Esophagus muscularis mucosa (tissue), 4 donors: ENCODE measurements around the gene IL5RA. TPM values are rescaled to one million over a fixed set of nuclear protein-coding genes. Genes with fewer than 3 reads are reported as not detected.

Source experiments
- DNase-seq: peaks from one replicate; pipeline ENCODE4 v3.0.0-alpha.2; 2017; ENCODE audit errors: extremely low spot score
- H3K27ac ChIP-seq, 4 donors: fragments of 200-600 bp; sonication (generic); replicated peaks in 1 of 4; 1 replicate in 3 of 4; 2 replicates in 1 of 4; pipeline ENCODE4 v1.5.1; 2016 to 2019; ENCODE audit warnings: mild to moderate bottlenecking in 1 of 4
- H3K27me3 ChIP-seq, 4 donors: fragments of 200-600 bp; sonication (generic); one replicate each; pipeline versions ENCODE4 v1.5.1 to v1.6.0; 2016 to 2019
- H3K36me3 ChIP-seq, 4 donors: fragments of 200-600 bp; sonication (generic); one replicate each; pipeline ENCODE4 v1.5.1; 2016 to 2019
- H3K4me1 ChIP-seq, 4 donors: fragments of 200-600 bp; sonication (generic); one replicate each; pipeline ENCODE4 v1.5.1; 2016 to 2019
- H3K4me3 ChIP-seq, 4 donors: fragments of 200-600 bp; sonication (generic); 1 replicate in 2 of 4; 2 replicates in 2 of 4; pipeline ENCODE4 v1.5.1; 2016 to 2019; ENCODE audit warnings: mild to moderate bottlenecking in 4 of 4, moderate library complexity in 1 of 4
- H3K9me3 ChIP-seq, 4 donors: fragments of 200-600 bp; sonication (generic); 1 replicate in 3 of 4; 2 replicates in 1 of 4; pipeline ENCODE4 v1.5.1; 2016 to 2019
- EP300 ChIP-seq: sonication (generic); formaldehyde crosslinking; IDR thresholded peaks from one replicate; pipeline ENCODE4 v1.6.1; 2017; ENCODE audit warnings: antibody characterized with exemption
- POLR2A ChIP-seq: fragments of 450-650 bp; IDR thresholded peaks from one replicate; pipeline ENCODE4 v1.6.1; 2017; ENCODE audit warnings: antibody characterized with exemption, moderate library complexity, mild to moderate bottlenecking, low read depth
- POLR2AphosphoS5 ChIP-seq, 2 donors: sonication (generic); formaldehyde crosslinking; IDR thresholded peaks; one replicate each; pipeline ENCODE4 v1.6.1; 2017; ENCODE audit warnings: antibody characterized with exemption in 2 of 2
- WGBS: methylation state at CpG from one replicate; pipeline ENCODE4 v1.1.5; 2018; 5-methylcytosine and 5-hydroxymethylcytosine counted together
- intact Hi-C: fragments of 100-400 bp; cut with DNase I; formaldehyde crosslinking; loops from one replicate; pipeline ENCODE4 v1.15.1; 2023
- total RNA-seq, 4 donors: library from RNA; depleted of rRNA; stranded (reverse); fragments of >200 nt; gene quantifications; one replicate each; pipeline versions ENCODE4 v1.1.0 to v1.2.1, GENCODE V29; 2016
- TF ChIP-seq, protein P1 (sequence below), 3 experiments: fragments of 200-600 bp in 2 of 3; fragments of 450-650 bp in 1 of 3; sonication (generic) in 2 of 3; IDR thresholded peaks; one replicate each; pipeline ENCODE4 v1.5.1; 2017 to 2019; ENCODE audit warnings: antibody characterized with exemption in 3 of 3, mild to moderate bottlenecking in 2 of 3, moderate library complexity in 1 of 3

The IL5RA gene
- total RNA-seq, 4 donors from 2014 or later: 0.13 to 1.2 (median 0.38) TPM

- intact Hi-C loops: no loop called here
These were observed 25.3 kb downstream of the IL5RA start for GRCh38 chr3:3084890-3085289.

DNA sequence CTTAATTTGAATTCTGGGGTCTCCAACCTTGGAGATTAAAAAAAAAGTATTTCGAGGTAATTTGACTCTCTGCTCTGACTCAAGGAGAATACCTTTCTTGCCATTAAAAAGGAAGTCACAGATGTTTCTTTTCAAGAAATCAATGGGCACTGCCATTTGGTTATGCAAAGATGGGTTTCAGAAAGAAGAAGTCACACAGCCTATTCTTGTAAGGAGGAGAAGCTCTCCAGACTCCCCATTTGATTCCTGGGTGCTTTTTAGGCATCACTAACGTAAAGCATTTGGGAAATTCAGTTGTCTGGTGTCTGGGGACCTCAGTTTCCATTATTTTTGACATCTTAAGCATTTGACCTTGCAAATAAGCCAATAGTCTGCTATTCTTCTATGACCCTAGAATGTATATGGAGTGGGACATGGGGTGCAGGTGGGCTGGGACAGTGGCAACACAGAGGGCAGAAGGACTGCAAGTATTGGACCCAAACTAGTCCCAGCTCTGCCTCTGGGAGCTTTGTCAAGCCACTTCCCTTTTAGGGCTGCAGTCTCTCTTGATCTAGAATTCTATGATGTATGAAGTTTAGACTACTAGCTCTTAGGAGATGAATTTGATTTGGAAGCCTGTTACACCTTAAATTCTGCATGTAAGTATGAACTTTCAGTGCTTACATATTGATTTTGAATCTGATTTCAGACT lies 27.8 kb downstream of the IL5RA start:
- intact Hi-C loops: no loop called here
- DNase-seq: no peak

More at GRCh38 chr3:3084890-3085289, 25.3 kb downstream of the IL5RA start:
- no peaks in the 10 kb centered on the region for H3K4me1 ChIP-seq
- no peak for TF ChIP-seq POLR2AphosphoS5 (IDR thresholded peaks at IDR 0.05)
- TF ChIP-seq POLR2A: no peak
- TF ChIP-seq, protein P1, sequence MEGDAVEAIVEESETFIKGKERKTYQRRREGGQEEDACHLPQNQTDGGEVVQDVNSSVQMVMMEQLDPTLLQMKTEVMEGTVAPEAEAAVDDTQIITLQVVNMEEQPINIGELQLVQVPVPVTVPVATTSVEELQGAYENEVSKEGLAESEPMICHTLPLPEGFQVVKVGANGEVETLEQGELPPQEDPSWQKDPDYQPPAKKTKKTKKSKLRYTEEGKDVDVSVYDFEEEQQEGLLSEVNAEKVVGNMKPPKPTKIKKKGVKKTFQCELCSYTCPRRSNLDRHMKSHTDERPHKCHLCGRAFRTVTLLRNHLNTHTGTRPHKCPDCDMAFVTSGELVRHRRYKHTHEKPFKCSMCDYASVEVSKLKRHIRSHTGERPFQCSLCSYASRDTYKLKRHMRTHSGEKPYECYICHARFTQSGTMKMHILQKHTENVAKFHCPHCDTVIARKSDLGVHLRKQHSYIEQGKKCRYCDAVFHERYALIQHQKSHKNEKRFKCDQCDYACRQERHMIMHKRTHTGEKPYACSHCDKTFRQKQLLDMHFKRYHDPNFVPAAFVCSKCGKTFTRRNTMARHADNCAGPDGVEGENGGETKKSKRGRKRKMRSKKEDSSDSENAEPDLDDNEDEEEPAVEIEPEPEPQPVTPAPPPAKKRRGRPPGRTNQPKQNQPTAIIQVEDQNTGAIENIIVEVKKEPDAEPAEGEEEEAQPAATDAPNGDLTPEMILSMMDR (IDR thresholded peaks at IDR 0.05): no peak
- no peak for TF ChIP-seq EP300
- no peaks in the 10 kb centered on the region for H3K9me3 ChIP-seq
- WGBS: 71% methylated on average over 3 of the region's 3 CpGs
- H3K27ac ChIP-seq: no peak overlapping the region
- H3K27me3 ChIP-seq: peaks cover 0 to 7% (median 0%) of the 10 kb centered on the region in 4 donors
- no peaks in the 10 kb centered on the region for H3K36me3 ChIP-seq
- H3K4me3 ChIP-seq: no peak overlapping the region
- no peak for DNase-seq

GRCh38 chr3:3081381-3082233 lies 28.6 kb downstream of the IL5RA start:
- intact Hi-C loops: no loop called here
- Histone ChIP-seq H3K9me3 (no peaks in the 10 kb centered on the region), H3K4me3 (no peak overlapping the region), H3K27ac (no peak overlapping the region), H3K27me3 (peaks cover 0 to 7% (median 0%) of the 10 kb centered on the region in 4 donors), H3K36me3 (no peaks in the 10 kb centered on the region), H3K4me1 (no peaks in the 10 kb centered on the region)
- no peak for TF ChIP-seq POLR2AphosphoS5 (IDR thresholded peaks at IDR 0.05)
- TF ChIP-seq, protein P1 (IDR thresholded peaks at IDR 0.05): no peak
- WGBS: 84% methylated on average over 9 of the region's 9 CpGs
- DNase-seq: no peak

More for the DNA sequence above, 27.8 kb downstream of the IL5RA start:
- H3K36me3 ChIP-seq: no peaks in the 10 kb centered on the region
- peaks cover 0 to 7% (median 0%) of the 10 kb centered on the region in 4 donors for H3K27me3 ChIP-seq
- no peak overlapping the region for H3K27ac ChIP-seq
- WGBS: 82% methylated on average over 2 of the region's 2 CpGs
- TF ChIP-seq, protein P1 (IDR thresholded peaks at IDR 0.05): no peak
- TF ChIP-seq POLR2A (no peak), POLR2AphosphoS5 (IDR thresholded peaks at IDR 0.05) (no peak), EP300 (no peak)
- H3K4me1 ChIP-seq: no peaks in the 10 kb centered on the region
- H3K4me3 ChIP-seq: no peak overlapping the region
- no peaks in the 10 kb centered on the region for H3K9me3 ChIP-seq

DNA sequence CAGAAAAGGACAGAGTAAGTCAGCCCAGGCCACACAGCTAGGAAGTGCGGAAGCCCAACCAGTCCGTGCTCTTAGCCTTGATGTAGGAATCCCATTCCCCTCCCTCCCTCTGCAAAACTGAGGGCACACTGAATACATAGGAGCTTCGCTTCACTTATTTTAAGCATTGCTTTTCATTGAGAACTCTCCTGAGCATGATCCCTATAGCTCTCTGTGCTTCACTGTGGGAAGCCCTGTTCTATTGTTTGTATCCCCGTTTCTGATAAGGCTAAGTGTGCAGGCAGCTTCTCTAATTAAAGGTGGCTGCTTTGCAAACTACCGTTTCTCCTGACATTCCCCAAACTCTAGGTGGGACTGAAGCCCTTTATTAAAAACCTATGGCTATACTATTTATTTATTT lies 29.9 kb downstream of the IL5RA start:
- Histone ChIP-seq H3K4me3 (no peak overlapping the region), H3K9me3 (no peaks in the 10 kb centered on the region), H3K27me3 (peaks cover 0 to 7% (median 0%) of the 10 kb centered on the region in 4 donors), H3K4me1 (no peaks in the 10 kb centered on the region), H3K36me3 (no peaks in the 10 kb centered on the region), H3K27ac (no peak overlapping the region)
- WGBS: 61% methylated on average over 5 of the region's 5 CpGs
- TF ChIP-seq, protein P1 (IDR thresholded peaks at IDR 0.05): no peak
- TF ChIP-seq POLR2AphosphoS5 (IDR thresholded peaks at IDR 0.05) (no peak), POLR2A (no peak), EP300 (no peak)
- no peak for DNase-seq
- intact Hi-C loops: no loop called here
